Neural cell (in vitro differentiated cells): ENCODE data around the gene ESPL1. TPM values are rescaled to one million over a fixed set of nuclear protein-coding genes. Genes with fewer than 3 reads are reported as not detected.

Experiments
- H2AFZ ChIP-seq: fragments of 200-600, 300-800 bp; sonication (generic), shearing (Covaris generic); 2 replicates; pipeline ENCODE4 v1.6.0; 2014; ENCODE audit warnings: low read depth, mild to moderate bottlenecking, antibody characterized with exemption, low read length, moderate library complexity
- H3F3A ChIP-seq: fragments of 200-600 bp; shearing (Covaris generic); 2 replicates; pipeline ENCODE4 v1.6.1; 2016; ENCODE audit warnings: mild to moderate bottlenecking, moderate library complexity, mixed read lengths, antibody characterized with exemption, low read length; ENCODE audit not compliant: insufficient read depth, poor library complexity, severe bottlenecking
- H3K27ac ChIP-seq: fragments of 200-600, 300-800 bp; sonication (generic), shearing (Covaris generic); 2 replicates; pipeline ENCODE4 v1.5.1; 2014; ENCODE audit warnings: mild to moderate bottlenecking, low read length, moderate library complexity
- H3K27me3 ChIP-seq: fragments of 300-800, 200-600 bp; sonication (generic), shearing (Covaris generic); 2 replicates; pipeline ENCODE4 v1.6.0; 2014; ENCODE audit warnings: mild to moderate bottlenecking, low read depth, low read length, moderate library complexity; ENCODE audit not compliant: insufficient read depth
- H3K36me3 ChIP-seq: fragments of 300-800, 200-600 bp; sonication (generic), shearing (Covaris generic); 2 replicates; pipeline ENCODE4 v1.5.1; 2014; ENCODE audit warnings: mild to moderate bottlenecking, antibody characterized with exemption, low read length, moderate library complexity; ENCODE audit not compliant: insufficient read depth
- H3K4me2 ChIP-seq: fragments of 300-800, 200-600 bp; sonication (generic), shearing (Covaris generic); 2 replicates; pipeline ENCODE4 v1.6.0; 2014; ENCODE audit warnings: mild to moderate bottlenecking, low read length
- H3K4me3 ChIP-seq: fragments of 300-800, 200-600 bp; sonication (generic), shearing (Covaris generic); 2 replicates; pipeline ENCODE4 v1.5.1; 2014; ENCODE audit warnings: mild to moderate bottlenecking, low read length, moderate library complexity
- H3K79me2 ChIP-seq: fragments of 200-600 bp; shearing (Covaris generic); replicated peaks from 2 replicates; pipeline ENCODE4 v1.6.0; 2014; ENCODE audit warnings: mild to moderate bottlenecking, low read length, moderate library complexity; ENCODE audit not compliant: insufficient read depth
- H3K9ac ChIP-seq: fragments of 300-800, 200-600 bp; sonication (generic), shearing (Covaris generic); 2 replicates; pipeline ENCODE4 v1.6.1; 2016; ENCODE audit warnings: mild to moderate bottlenecking, low read length, mixed read lengths
- H3K9me2 ChIP-seq: fragments of 200-600 bp; shearing (Covaris generic); 2 replicates; pipeline ENCODE4 v1.6.1; 2016; ENCODE audit warnings: mild to moderate bottlenecking, low read length, mixed read lengths; ENCODE audit not compliant: insufficient read depth
- H3K9me3 ChIP-seq: fragments of 200-600, 300-800 bp; sonication (generic), shearing (Covaris generic); 2 replicates; pipeline ENCODE4 v1.6.1; 2016; ENCODE audit warnings: mild to moderate bottlenecking, mixed run types, low read length, moderate library complexity, mixed read lengths
- H4K20me1 ChIP-seq: fragments of 200-600 bp; shearing (Covaris generic); 2 replicates; pipeline ENCODE4 v1.6.1; 2016; ENCODE audit warnings: mild to moderate bottlenecking, mixed run types; ENCODE audit not compliant: insufficient read depth
- EP300 ChIP-seq: fragments of 450-650 bp; conservative IDR thresholded peaks from 2 replicates; pipeline ENCODE4 v1.6.1; 2014; ENCODE audit warnings: antibody characterized with exemption, mild to moderate bottlenecking, moderate library complexity; ENCODE audit not compliant: poor library complexity, severe bottlenecking
- EZH2 ChIP-seq: fragments of 200-600, 300-800 bp; shearing (Covaris generic), sonication (generic); IDR thresholded peaks from 2 replicates; pipeline ENCODE4 v1.6.1; 2014; ENCODE audit warnings: antibody characterized with exemption, low read length, borderline replicate concordance, mild to moderate bottlenecking; ENCODE audit not compliant: insufficient read depth, poor library complexity, severe bottlenecking
- MXI1 ChIP-seq: fragments of 450-650 bp; conservative IDR thresholded peaks from 2 replicates; pipeline ENCODE4 v1.6.1; 2014; ENCODE audit warnings: antibody characterized with exemption, mild to moderate bottlenecking; ENCODE audit not compliant: poor library complexity, severe bottlenecking
- POLR2AphosphoS5 ChIP-seq: IDR thresholded peaks from 2 replicates; pipeline ENCODE4 v1.6.1; 2012
- RAD21 ChIP-seq: fragments of 450-650 bp; conservative IDR thresholded peaks from 2 replicates; pipeline ENCODE4 v1.6.1; 2014; ENCODE audit warnings: antibody characterized with exemption, mild to moderate bottlenecking, moderate library complexity
- SMC3 ChIP-seq: fragments of 450-650 bp; conservative IDR thresholded peaks from 2 replicates; pipeline ENCODE4 v1.6.1; 2014; ENCODE audit warnings: antibody characterized with exemption, mild to moderate bottlenecking, moderate library complexity; ENCODE audit not compliant: poor library complexity
- TAF1 ChIP-seq: IDR thresholded peaks from 2 replicates; pipeline ENCODE4 v1.6.1; 2012; ENCODE audit warnings: low read depth
- polyA plus RNA-seq: library from polyadenylated mRNA; depleted of rRNA; stranded (reverse); fragments of >200 nt; gene quantifications from 2 replicates; pipeline ENCODE4 v1.2.3, GENCODE V29; 2014
- TF ChIP-seq, protein P1 (sequence below): fragments of 450-650 bp; IDR thresholded peaks from 2 replicates; pipeline ENCODE4 v1.5.1; 2014; ENCODE audit warnings: antibody characterized with exemption, mild to moderate bottlenecking, moderate library complexity; ENCODE audit not compliant: poor library complexity, severe bottlenecking
- TF ChIP-seq, protein P2 (sequence below): IDR thresholded peaks from 2 replicates; pipeline ENCODE4 v1.6.1; 2012; ENCODE audit warnings: borderline replicate concordance

ESPL1 gene
- polyA plus RNA-seq, 1 donor from 2014 or later, result 0.33 TPM

DNA sequence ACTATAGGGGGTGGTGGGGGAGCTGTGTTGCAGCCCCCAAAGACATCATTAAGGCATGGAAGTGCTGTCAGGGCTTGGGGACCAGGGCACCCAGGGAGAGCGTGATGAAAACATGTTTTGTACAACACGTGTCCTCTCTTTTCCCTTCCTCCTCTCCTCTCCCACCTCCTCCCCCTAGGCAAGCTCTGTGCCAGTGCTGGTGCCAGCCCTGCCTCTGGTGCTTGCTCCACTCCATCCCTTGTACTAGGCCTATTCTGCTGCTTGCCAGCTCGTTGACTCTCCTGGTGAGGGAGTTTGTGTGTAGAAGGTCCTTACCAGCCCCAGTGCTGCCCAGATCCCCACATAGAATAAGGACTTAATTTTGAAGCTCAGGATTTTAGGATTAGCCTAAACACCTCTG, 32.9 kb upstream of the ESPL1 start:
- Histone ChIP-seq H2AFZ (no peak overlapping the region), H3K36me3 (no peaks in the 10 kb centered on the region), H3K4me3 (no peak overlapping the region), H3K9me3 (no peaks in the 10 kb centered on the region), H3K27ac (no peak overlapping the region), H3K4me2 (no peak overlapping the region), H3K9me2 (no peaks in the 10 kb centered on the region), H3K27me3 (peaks cover 21% of the 10 kb centered on the region), H3F3A (no peaks in the 10 kb centered on the region), H4K20me1 (no peaks in the 10 kb centered on the region), H3K79me2 (no peaks in the 10 kb centered on the region), H3K9ac (no peak overlapping the region)
- TF ChIP-seq TAF1 (no peak), EP300 (no peak), MXI1 (no peak), POLR2AphosphoS5 (no peak), EZH2 (no peak), SMC3 (no peak), RAD21 (no peak)
- TF ChIP-seq, protein P1, sequence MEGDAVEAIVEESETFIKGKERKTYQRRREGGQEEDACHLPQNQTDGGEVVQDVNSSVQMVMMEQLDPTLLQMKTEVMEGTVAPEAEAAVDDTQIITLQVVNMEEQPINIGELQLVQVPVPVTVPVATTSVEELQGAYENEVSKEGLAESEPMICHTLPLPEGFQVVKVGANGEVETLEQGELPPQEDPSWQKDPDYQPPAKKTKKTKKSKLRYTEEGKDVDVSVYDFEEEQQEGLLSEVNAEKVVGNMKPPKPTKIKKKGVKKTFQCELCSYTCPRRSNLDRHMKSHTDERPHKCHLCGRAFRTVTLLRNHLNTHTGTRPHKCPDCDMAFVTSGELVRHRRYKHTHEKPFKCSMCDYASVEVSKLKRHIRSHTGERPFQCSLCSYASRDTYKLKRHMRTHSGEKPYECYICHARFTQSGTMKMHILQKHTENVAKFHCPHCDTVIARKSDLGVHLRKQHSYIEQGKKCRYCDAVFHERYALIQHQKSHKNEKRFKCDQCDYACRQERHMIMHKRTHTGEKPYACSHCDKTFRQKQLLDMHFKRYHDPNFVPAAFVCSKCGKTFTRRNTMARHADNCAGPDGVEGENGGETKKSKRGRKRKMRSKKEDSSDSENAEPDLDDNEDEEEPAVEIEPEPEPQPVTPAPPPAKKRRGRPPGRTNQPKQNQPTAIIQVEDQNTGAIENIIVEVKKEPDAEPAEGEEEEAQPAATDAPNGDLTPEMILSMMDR, result no peak
- TF ChIP-seq, protein P2, sequence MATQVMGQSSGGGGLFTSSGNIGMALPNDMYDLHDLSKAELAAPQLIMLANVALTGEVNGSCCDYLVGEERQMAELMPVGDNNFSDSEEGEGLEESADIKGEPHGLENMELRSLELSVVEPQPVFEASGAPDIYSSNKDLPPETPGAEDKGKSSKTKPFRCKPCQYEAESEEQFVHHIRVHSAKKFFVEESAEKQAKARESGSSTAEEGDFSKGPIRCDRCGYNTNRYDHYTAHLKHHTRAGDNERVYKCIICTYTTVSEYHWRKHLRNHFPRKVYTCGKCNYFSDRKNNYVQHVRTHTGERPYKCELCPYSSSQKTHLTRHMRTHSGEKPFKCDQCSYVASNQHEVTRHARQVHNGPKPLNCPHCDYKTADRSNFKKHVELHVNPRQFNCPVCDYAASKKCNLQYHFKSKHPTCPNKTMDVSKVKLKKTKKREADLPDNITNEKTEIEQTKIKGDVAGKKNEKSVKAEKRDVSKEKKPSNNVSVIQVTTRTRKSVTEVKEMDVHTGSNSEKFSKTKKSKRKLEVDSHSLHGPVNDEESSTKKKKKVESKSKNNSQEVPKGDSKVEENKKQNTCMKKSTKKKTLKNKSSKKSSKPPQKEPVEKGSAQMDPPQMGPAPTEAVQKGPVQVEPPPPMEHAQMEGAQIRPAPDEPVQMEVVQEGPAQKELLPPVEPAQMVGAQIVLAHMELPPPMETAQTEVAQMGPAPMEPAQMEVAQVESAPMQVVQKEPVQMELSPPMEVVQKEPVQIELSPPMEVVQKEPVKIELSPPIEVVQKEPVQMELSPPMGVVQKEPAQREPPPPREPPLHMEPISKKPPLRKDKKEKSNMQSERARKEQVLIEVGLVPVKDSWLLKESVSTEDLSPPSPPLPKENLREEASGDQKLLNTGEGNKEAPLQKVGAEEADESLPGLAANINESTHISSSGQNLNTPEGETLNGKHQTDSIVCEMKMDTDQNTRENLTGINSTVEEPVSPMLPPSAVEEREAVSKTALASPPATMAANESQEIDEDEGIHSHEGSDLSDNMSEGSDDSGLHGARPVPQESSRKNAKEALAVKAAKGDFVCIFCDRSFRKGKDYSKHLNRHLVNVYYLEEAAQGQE, result no peak

DNA sequence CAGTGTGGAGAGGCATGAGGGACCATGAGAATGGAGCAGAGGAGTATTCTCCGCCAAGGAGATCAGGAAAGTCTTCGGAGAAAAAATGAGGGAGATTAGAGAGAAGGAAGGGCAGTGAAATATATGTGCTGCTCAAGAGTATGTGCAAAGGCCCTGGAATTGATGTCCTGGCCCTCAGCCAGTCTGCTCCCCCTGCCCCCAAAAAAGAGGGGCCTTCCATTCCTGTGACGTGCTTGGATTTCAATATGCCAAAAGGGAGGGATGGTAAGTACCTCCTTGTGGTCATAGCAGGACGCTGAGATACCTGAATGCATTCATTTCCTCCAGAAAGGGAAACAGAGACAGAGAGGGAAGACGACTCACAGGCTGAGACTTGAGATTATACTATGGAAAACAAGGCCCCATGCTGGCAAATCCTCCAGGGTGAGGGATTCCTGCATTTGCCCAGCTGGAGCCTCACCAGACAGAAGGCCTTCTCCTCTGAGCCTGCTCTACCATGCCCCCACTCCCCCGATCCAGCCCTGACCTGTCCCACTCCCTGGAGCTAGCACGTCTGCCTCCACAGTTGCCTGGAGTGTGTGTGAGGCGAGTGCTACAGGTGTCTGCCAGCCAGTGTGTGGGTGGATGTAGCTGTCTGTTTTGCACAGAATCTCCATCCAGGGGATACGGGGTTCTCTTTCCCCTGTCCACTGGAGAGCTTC, 32.2 kb upstream of the ESPL1 start:
- Histone ChIP-seq H3K9ac (no peak overlapping the region), H3K27me3 (peaks cover 21% of the 10 kb centered on the region), H3K9me2 (no peaks in the 10 kb centered on the region), H3K4me2 (no peak overlapping the region), H3K36me3 (no peaks in the 10 kb centered on the region), H3K27ac (no peak overlapping the region), H3K79me2 (no peaks in the 10 kb centered on the region), H3K9me3 (no peaks in the 10 kb centered on the region), H4K20me1 (no peaks in the 10 kb centered on the region), H3F3A (no peaks in the 10 kb centered on the region), H2AFZ (no peak overlapping the region), H3K4me3 (no peak overlapping the region)
- TF ChIP-seq EZH2, result no peak
- TF ChIP-seq RAD21, result no peak
- no peak for TF ChIP-seq POLR2AphosphoS5
